Measurements from ENCODE around the gene TRMT2A. TPM values are rescaled to one million over a fixed set of nuclear protein-coding genes. Genes with fewer than 3 reads are reported as not detected.
A peak's percentile ranks its signal among the peaks of the same experiment; 100 is the strongest.

TRMT2A gene
- total RNA-seq, 6 experiments from 2014 or later, result 26.9 to 54.6 (median 29.1) TPM

GRCh38 chr22:20083157-20083890 lies 33.7 kb downstream of the TRMT2A start:
- Histone ChIP-seq H3K9me3 (no peaks in the 10 kb centered on the region), H3K4me3 (no peak overlapping the region), H3K36me3 (peaks cover 0 to 29% (median 16%) of the 10 kb centered on the region in 4 donors), H3K27me3 (no peaks in the 10 kb centered on the region), H3K4me1 (peaks cover 0 to 46% (median 28%) of the 10 kb centered on the region in 4 donors), H3K27ac (peak overlapping the region in 2 of 3 donors; percentile 31 to 74)
- 90% methylated on average over 8 of the region's 10 CpGs for WGBS (ENCODE audit: insufficient coverage, low coverage, low lambda C conversion rate, missing lambda C conversion rate)
- ATAC-seq, result no peak
- DNase-seq, result no peak
- intact Hi-C loops (cut with DNase I), result no loop called here
- TF ChIP-seq POLR2A (IDR thresholded peaks at IDR 0.05), result no peak

- intact Hi-C loops (cut with DNase I), result no loop called here
- Histone ChIP-seq H3K27ac (peak overlapping the region; percentile 57 to 83 (median 76)), H3K36me3 (peaks cover 0 to 6% (median 2%) of the 10 kb centered on the region in 4 donors), H3K27me3 (no peaks in the 10 kb centered on the region), H3K9me3 (no peaks in the 10 kb centered on the region), H3K4me3 (peak overlapping the region; percentile 89 to 96 (median 93)), H3K4me1 (peaks cover 0 to 46% (median 28%) of the 10 kb centered on the region in 4 donors)
- 5% methylated on average over 16 of the region's 27 CpGs for WGBS (ENCODE audit: insufficient coverage, low coverage, low lambda C conversion rate, missing lambda C conversion rate)
- DNase-seq, result peak in 1 of 3 donors; percentile 46
- ATAC-seq, result peak in 2 of 4 donors; percentile 1 to 7
- TF ChIP-seq POLR2A (IDR thresholded peaks at IDR 0.05) (no peak), CTCF (IDR thresholded peaks at IDR 0.05) (no peak)
Observed at GRCh38 chr22:20080776-20081654, 36.0 kb downstream of the TRMT2A start.

- Histone ChIP-seq H3K4me3 (peak overlapping the region; percentile 89 to 96 (median 93)), H3K36me3 (no peaks in the 10 kb centered on the region), H3K27me3 (no peaks in the 10 kb centered on the region), H3K27ac (peak overlapping the region; percentile 57 to 83 (median 76)), H3K4me1 (peaks cover 0 to 44% (median 26%) of the 10 kb centered on the region in 4 donors), H3K9me3 (no peaks in the 10 kb centered on the region)
- TF ChIP-seq POLR2A (IDR thresholded peaks at IDR 0.05), result no peak
- TF ChIP-seq CTCF (IDR thresholded peaks at IDR 0.05), result no peak
- peak; percentile 72 to 76 (median 74) for DNase-seq
- intact Hi-C loops (cut with DNase I), result no loop called here
- peak; percentile 25 to 47 (median 42) for ATAC-seq
- 2% methylated on average over 7 of the region's 34 CpGs for WGBS (ENCODE audit: insufficient coverage, low coverage, low lambda C conversion rate, missing lambda C conversion rate)
Observed at GRCh38 chr22:20080445-20080775, 36.6 kb downstream of the TRMT2A start.

GRCh38 chr22:20079745-20080444 lies 37.1 kb downstream of the TRMT2A start, which contains the start of gene DGCR8:
DGCR8 (plus strand) TSS chr22:20080241; CDS start chr22:20085964, 5,723 bp downstream.
- ATAC-seq (peak; percentile 89 to 94 (median 92)), DNase-seq (peak; percentile 96 to 97 (median 97))
- H3K27ac ChIP-seq, result peak within 1 kb of the TSS; percentile 72 to 83 (median 76)
- H3K9me3 ChIP-seq, result no peaks in the 10 kb centered on the region
- H3K4me3 ChIP-seq, result peak within 1 kb of the TSS; percentile 89 to 96 (median 93)
- no peaks in the 10 kb centered on the region for H3K36me3 ChIP-seq
- intact Hi-C loops (cut with DNase I), result no loop called here
- H3K4me1 ChIP-seq, result peaks cover 0 to 39% (median 22%) of the 10 kb centered on the region in 4 donors
- H3K27me3 ChIP-seq, result no peaks in the 10 kb centered on the region
- WGBS (ENCODE audit: insufficient coverage, low coverage, low lambda C conversion rate, missing lambda C conversion rate), result 0% methylated on average over 3 of the region's 100 CpGs
- TF ChIP-seq POLR2A (IDR thresholded peaks at IDR 0.05), result peak; percentile 78
- TF ChIP-seq CTCF (IDR thresholded peaks at IDR 0.05), result no peak
